K562 (cell line): Measurements from ENCODE around the gene KCNMB2. TPM values are rescaled to one million over a fixed set of nuclear protein-coding genes. Genes with fewer than 3 reads are reported as not detected.

ENCODE experiments used
- ATAC-seq: fragments of 200-7000 bp; cut with Tn5 transposase; 3 replicates; pipeline ENCODE4 v1.9.1; 2020; ENCODE audit warnings: moderate library complexity
- BruUV-seq: library from RNA; stranded (reverse); fragments of 400-500 nt; replicated peaks from 2 replicates; lab custom pipeline; 2021; lab: Mats Ljungman, UMichigan
- CTCF ChIA-PET: fragments of 300-600 bp; formaldehyde crosslinking; extraction: SDS; loops from one replicate; lab custom pipeline; 2021; ENCODE audit warnings: low intra/inter-chr PET ratio; lab: Yijun Ruan, JAX
- POLR2A ChIA-PET: fragments of 300-600, 350-650 bp; sonication (Branson Sonifier 250); formaldehyde crosslinking; extraction: SDS; loops from one replicate; lab custom pipeline; 2021; ENCODE audit warnings: antibody characterized with exemption, inconsistent platforms; lab: Yijun Ruan, JAX
- DNase-seq, 4 experiments: peaks; one replicate each; pipeline versions ENCODE4 v3.0.0 to v3.0.0-alpha.2; 2011 to 2018; ENCODE audit warnings: low spot score in 3 of 4, mixed read lengths in 3 of 4; ENCODE audit errors: extremely low read depth in 1 of 4
- FAIRE-seq: peaks from 2 replicates; lab custom pipeline; 2011; peaks lifted over from hg19 to GRCh38; lab: Jason Lieb, UNC
- H2AFZ ChIP-seq: 2 replicates; pipeline ENCODE4 v1.6.0; 2011; ENCODE audit warnings: low read depth, low read length, control low read depth, inconsistent platforms
- H3K27ac ChIP-seq: fragments of 200-600 bp; 3 replicates; pipeline ENCODE4 v1.8.0; 2011; ENCODE audit warnings: low read depth, mild to moderate bottlenecking, control low read depth, inconsistent platforms, low read length, moderate library complexity, mixed read lengths; ENCODE audit errors: extremely low read depth
- H3K27me3 ChIP-seq, 2 experiments: fragments of 300-600 bp in 1 of 2; 2 replicates in 1 of 2; 3 replicates in 1 of 2; pipeline versions ENCODE4 v1.6.0 to v1.8.0; 2011; ENCODE audit warnings: inconsistent platforms in 2 of 2, low read length in 2 of 2, mild to moderate bottlenecking in 1 of 2, mixed read lengths in 1 of 2, moderate library complexity in 1 of 2; ENCODE audit not compliant: control insufficient read depth in 2 of 2, insufficient read depth in 2 of 2
- H3K36me3 ChIP-seq: fragments of 300-600 bp; 3 replicates; pipeline ENCODE4 v1.8.0; 2011; ENCODE audit warnings: mild to moderate bottlenecking, low read length, inconsistent platforms; ENCODE audit not compliant: control insufficient read depth, insufficient read depth
- H3K4me1 ChIP-seq, 2 experiments: fragments of 200-600 bp in 1 of 2; replicated peaks in 1 of 2; 2 replicates in 1 of 2; 3 replicates in 1 of 2; pipeline versions ENCODE4 v1.5.1 to v1.8.0; 2011; ENCODE audit warnings: inconsistent platforms in 2 of 2, low read length in 2 of 2, mild to moderate bottlenecking in 1 of 2, mixed read lengths in 1 of 2, moderate library complexity in 1 of 2; ENCODE audit not compliant: control insufficient read depth in 2 of 2, insufficient read depth in 2 of 2
- H3K4me2 ChIP-seq: 2 replicates; pipeline ENCODE4 v1.6.1; 2011; ENCODE audit warnings: low read length, control low read depth, inconsistent platforms, mixed read lengths; ENCODE audit not compliant: insufficient read depth
- H3K4me3 ChIP-seq: fragments of 200-600 bp; sonication (generic), shearing (Covaris generic); 2 replicates; pipeline ENCODE4 v1.5.1; 2016; ENCODE audit warnings: control low read depth, inconsistent platforms
- H3K79me2 ChIP-seq: fragments of 200-600 bp; 3 replicates; pipeline ENCODE4 v1.8.0; 2011; ENCODE audit warnings: low read length, inconsistent platforms; ENCODE audit not compliant: control insufficient read depth, insufficient read depth
- H3K9ac ChIP-seq, 2 experiments: 2 replicates each; pipeline versions ENCODE4 v1.6.0 to v1.6.1; 2011; ENCODE audit warnings: low read depth in 2 of 2, low read length in 2 of 2, control low read depth in 1 of 2, inconsistent platforms in 1 of 2, mild to moderate bottlenecking in 1 of 2, mixed read lengths in 1 of 2; ENCODE audit not compliant: insufficient read depth in 1 of 2
- H3K9me1 ChIP-seq: one replicate; pipeline ENCODE4 v1.6.0; 2011; ENCODE audit warnings: inconsistent platforms, mild to moderate bottlenecking, low read length, moderate library complexity; ENCODE audit not compliant: control insufficient read depth, insufficient read depth
- H3K9me3 ChIP-seq: replicated peaks from 2 replicates; pipeline ENCODE4 v1.5.1; 2011; ENCODE audit warnings: low read depth, low read length, inconsistent platforms; ENCODE audit not compliant: control insufficient read depth, insufficient read depth
- H4K20me1 ChIP-seq: replicated peaks from 2 replicates; pipeline ENCODE4 v1.6.1; 2011; ENCODE audit warnings: low read length, inconsistent platforms, mixed read lengths; ENCODE audit not compliant: control insufficient read depth, insufficient read depth
- PHF20 ChIP-seq: fragments of 450-650 bp; IDR thresholded peaks from 2 replicates; pipeline ENCODE4 v1.6.1; 2018; ENCODE audit not compliant: partially characterized antibody
- PPARD ChIP-seq: fragments of 250-450 bp; sonication (Bioruptor Pico); IDR thresholded peaks from 2 replicates; pipeline ENCODE4 v1.8.0; 2022; ENCODE audit warnings: inconsistent platforms, mild to moderate bottlenecking, moderate library complexity
- RHOXF2B ChIP-seq: fragments of 250-450 bp; sonication (Bioruptor Pico); conservative IDR thresholded peaks from 2 replicates; pipeline ENCODE4 v1.5.1; 2021
- SMARCA5 ChIP-seq: fragments of 450-650 bp; IDR thresholded peaks from 2 replicates; pipeline ENCODE4 v1.6.1; 2016
- ZFP36 ChIP-seq: fragments of 150-350 bp; IDR thresholded peaks from 2 replicates; pipeline ENCODE4 v1.6.1; 2018; ENCODE audit warnings: low read length, low read depth; ENCODE audit not compliant: partially characterized antibody
- ZNF76 ChIP-seq: fragments of 250-450 bp; sonication (Bioruptor Pico); IDR thresholded peaks from 2 replicates; pipeline ENCODE4 v1.4.0; 2020; ENCODE audit warnings: mild to moderate bottlenecking, moderate library complexity, borderline replicate concordance
- ZZZ3 ChIP-seq: fragments of 450-650 bp; IDR thresholded peaks from 2 replicates; pipeline ENCODE4 v1.6.1; 2016; ENCODE audit warnings: antibody characterized with exemption, mild to moderate bottlenecking, moderate library complexity
- WGBS: fragments of 100-300 bp; shearing (Covaris generic); methylation state at CpG from one replicate; pipeline ENCODE4 v1.1.6; 2016; ENCODE audit warnings: low coverage, mixed read lengths; ENCODE audit not compliant: insufficient coverage; ENCODE audit errors: missing lambda C conversion rate; 5-methylcytosine and 5-hydroxymethylcytosine counted together
- in situ Hi-C: fragments of 300-500 bp; cut with MboI; formaldehyde crosslinking; loops from 4 replicates; pipeline ENCODE4 v1.15.0; 2018; ENCODE audit warnings: inconsistent platforms, mixed read lengths
- intact Hi-C: fragments of 100-400 bp; cut with micrococcal nuclease; formaldehyde crosslinking; loops from 2 replicates; pipeline ENCODE4 v1.14.2; 2022
- polyA plus RNA-seq, 8 experiments: library from polyadenylated mRNA; depleted of rRNA in 4 of 8; stranded (reverse) in 5 of 8; unstranded in 3 of 8; fragments of >200 nt; fragmentation: Nextera tagmentation in 2 of 8; fragmentation: Illumina TruSeq in 1 of 8; extraction: Ambion mirVana in 2 of 8; extraction: Trizol in 1 of 8; gene quantifications; 2 replicates each; pipeline versions ENCODE4 v1.2.1 to v1.2.3, GENCODE V29; 2011 to 2014; ENCODE audit warnings: inconsistent platforms in 1 of 8, missing spikeins in 1 of 8
- total RNA-seq, 7 experiments: library from RNA; depleted of rRNA in 6 of 7; stranded (reverse); fragments of >200 nt in 6 of 7; fragmentation: Illumina TruSeq in 2 of 7; extraction: Trizol in 2 of 7; gene quantifications; 2 replicates each; pipeline versions ENCODE4 v1.2.1 to v1.2.3, GENCODE V29; 2011 to 2021; ENCODE audit warnings: low replicate concordance in 1 of 7
- TF ChIP-seq, protein P1 (sequence below): fragments of 450-650 bp; conservative IDR thresholded peaks from 2 replicates; pipeline ENCODE4 v1.6.1; 2016; ENCODE audit warnings: missing genetic modification characterization, low read depth, mild to moderate bottlenecking, missing compliant biosample characterization, moderate library complexity

The KCNMB2 gene
- total and polyA plus RNA-seq, 9 of the 15 experiments (the other 6 are each of a cell fraction or from before 2014, with no cell fraction given): 0.04 to 0.15 TPM; not detected in 7

DNA sequence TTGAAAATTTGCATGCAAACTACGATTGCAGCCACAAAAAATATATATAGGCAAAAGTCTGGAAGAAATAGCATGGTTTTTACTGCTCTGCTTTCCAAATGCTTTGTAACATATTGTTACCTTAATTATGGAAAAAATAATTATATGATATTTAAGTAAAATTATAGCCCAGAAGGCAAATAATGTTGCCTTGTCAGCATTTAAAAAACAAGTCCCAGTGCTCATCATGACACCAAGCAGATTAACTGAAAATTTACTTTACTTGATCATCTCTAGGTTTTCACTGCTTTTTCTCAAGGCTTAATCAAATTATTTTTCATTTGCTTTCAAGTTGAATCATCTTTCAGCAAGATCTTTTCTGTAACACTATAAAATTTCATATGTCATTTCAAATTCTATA lies 272.5 kb downstream of the KCNMB2 start (continued):
- TF ChIP-seq, protein P1, sequence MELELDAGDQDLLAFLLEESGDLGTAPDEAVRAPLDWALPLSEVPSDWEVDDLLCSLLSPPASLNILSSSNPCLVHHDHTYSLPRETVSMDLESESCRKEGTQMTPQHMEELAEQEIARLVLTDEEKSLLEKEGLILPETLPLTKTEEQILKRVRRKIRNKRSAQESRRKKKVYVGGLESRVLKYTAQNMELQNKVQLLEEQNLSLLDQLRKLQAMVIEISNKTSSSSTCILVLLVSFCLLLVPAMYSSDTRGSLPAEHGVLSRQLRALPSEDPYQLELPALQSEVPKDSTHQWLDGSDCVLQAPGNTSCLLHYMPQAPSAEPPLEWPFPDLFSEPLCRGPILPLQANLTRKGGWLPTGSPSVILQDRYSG (tag): no peak
- no peak for TF ChIP-seq SMARCA5
- no peak for TF ChIP-seq ZNF76 (CRISPR knock-in tag)

DNA sequence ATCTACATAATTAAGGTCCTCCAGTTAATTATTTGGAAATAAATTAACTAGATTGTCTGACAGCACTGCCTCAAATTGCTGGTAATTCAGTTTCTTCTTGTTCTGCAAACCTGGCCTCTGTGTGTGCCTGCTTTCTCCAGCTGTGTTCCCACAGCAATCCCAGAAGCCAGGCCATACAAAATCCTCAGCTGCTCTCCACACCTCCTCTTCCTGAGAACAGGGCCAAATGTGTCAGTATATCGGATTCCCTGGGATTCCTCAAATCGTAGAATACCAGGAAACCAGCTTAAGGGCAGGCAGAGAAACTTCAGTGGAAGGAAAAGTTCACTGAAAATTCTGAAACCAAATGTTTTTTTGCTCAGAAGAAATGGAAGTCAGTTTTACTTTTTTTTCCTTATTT lies 273.9 kb downstream of the KCNMB2 start:
- ChIA-PET POLR2A (no interaction called here), CTCF (interaction anchor here (0.6 kb wide), 1 partner anchor 11 kb away, joined by 3 read pairs; no protein-coding TSS in a partner anchor)
- Histone ChIP-seq H3K9me1 (no peaks in the 10 kb centered on the region), H3K36me3 (no peaks in the 10 kb centered on the region), H3K27me3 (no peaks in the 10 kb centered on the region), H2AFZ (no peak overlapping the region), H3K4me3 (no peak overlapping the region), H3K27ac (no peak overlapping the region), H3K79me2 (no peaks in the 10 kb centered on the region), H3K9me3 (no peaks in the 10 kb centered on the region), H3K4me2 (no peak overlapping the region), H3K9ac (no peak overlapping the region), H4K20me1 (no peaks in the 10 kb centered on the region), H3K4me1 (no peaks in the 10 kb centered on the region)
- TF ChIP-seq PPARD (CRISPR knock-in tag) (no peak), PHF20 (no peak), ZZZ3 (no peak), ZFP36 (no peak), RHOXF2B (CRISPR knock-in tag) (no peak)
- FAIRE-seq: no peak
- WGBS: 0% methylated on average over 2 of the region's 2 CpGs
- intact Hi-C loops (no loop called here), in situ Hi-C loops (no loop called here)
- no peak for DNase-seq
- BruUV-seq: no TSS peak
- no peak for ATAC-seq
